ENCODE data around the gene PCDHGA4. TPM values are rescaled to one million over a fixed set of nuclear protein-coding genes. Genes with fewer than 3 reads are reported as not detected.

PCDHGA4 gene
- total and polyA plus RNA-seq, 2 of the 13 experiments (the other 11 are each of a cell fraction or from before 2014, with no cell fraction given) = 0.49 to 0.58 TPM

GRCh38 chr5:141403387-141403786 lies 48.6 kb downstream of the PCDHGA4 start (continued):
- no peak for TF ChIP-seq ZNF724P (CRISPR knock-in tag; IDR thresholded peaks at IDR 0.05; ENCODE audit: borderline replicate concordance)
- TF ChIP-seq ZFP90 (CRISPR knock-in tag; IDR thresholded peaks at IDR 0.05; ENCODE audit: borderline replicate concordance) = no peak

Other genes with a start within 250 kb of the PCDHGA4 start
Only the 30 nearest of the 36 such genes appear.
- 0.18 TPM in 1 of 2 replicates, not detected in the other for gene PCDHB9, start 167.9 kb upstream of the PCDHGA4 start, total RNA-seq (2016; rRNA removed; fragmentation: Illumina TruSeq; extraction: Trizol)
- gene PCDHB9, start 167.9 kb upstream of the PCDHGA4 start, polyA plus RNA-seq (2011; rRNA removed) = 0.17 and 0.33 TPM in 2 replicates
- not detected in 2 replicates for gene PCDHB10, start 162.7 kb upstream of the PCDHGA4 start, total RNA-seq (2016; rRNA removed; fragmentation: Illumina TruSeq; extraction: Trizol)
- gene PCDHB10, start 162.7 kb upstream of the PCDHGA4 start, polyA plus RNA-seq (2011; rRNA removed) = 0.05 and 0.09 TPM in 2 replicates
- 0.07 TPM in 1 of 2 replicates, not detected in the other for gene PCDHB11, start 155.4 kb upstream of the PCDHGA4 start, total RNA-seq (2016; rRNA removed; fragmentation: Illumina TruSeq; extraction: Trizol)
- gene PCDHB11, start 155.4 kb upstream of the PCDHGA4 start, polyA plus RNA-seq (2011; rRNA removed) = not detected in 2 replicates
- 0.04 TPM in 1 of 2 replicates, not detected in the other for gene PCDHB12, start 146.3 kb upstream of the PCDHGA4 start, total RNA-seq (2016; rRNA removed; fragmentation: Illumina TruSeq; extraction: Trizol)
- gene PCDHB12, start 146.3 kb upstream of the PCDHGA4 start, polyA plus RNA-seq (2011; rRNA removed) = 0.03 TPM in 2 replicates
- gene PCDHB13, start 141.1 kb upstream of the PCDHGA4 start, total RNA-seq (2016; rRNA removed; fragmentation: Illumina TruSeq; extraction: Trizol) = 0.52 and 0.80 TPM in 2 replicates
- gene PCDHB13, start 141.1 kb upstream of the PCDHGA4 start, polyA plus RNA-seq (2011; rRNA removed) = 0.57 and 0.63 TPM in 2 replicates
- gene PCDHB14, start 131.7 kb upstream of the PCDHGA4 start, total RNA-seq (2016; rRNA removed; fragmentation: Illumina TruSeq; extraction: Trizol) = 0.32 and 0.40 TPM in 2 replicates
- gene PCDHB14, start 131.7 kb upstream of the PCDHGA4 start, polyA plus RNA-seq (2011; rRNA removed) = 0.37 and 0.73 TPM in 2 replicates
- gene PCDHB15, start 109.6 kb upstream of the PCDHGA4 start, total RNA-seq (2016; rRNA removed; fragmentation: Illumina TruSeq; extraction: Trizol) = 0.22 and 0.27 TPM in 2 replicates
- gene PCDHB15, start 109.6 kb upstream of the PCDHGA4 start, polyA plus RNA-seq (2011; rRNA removed) = 0.26 and 0.48 TPM in 2 replicates
- 0.13 TPM in 1 of 2 replicates, not detected in the other for gene SLC25A2, start 51.0 kb upstream of the PCDHGA4 start, total RNA-seq (2016; rRNA removed; fragmentation: Illumina TruSeq; extraction: Trizol)
- not detected in 2 replicates for gene SLC25A2, start 51.0 kb upstream of the PCDHGA4 start, polyA plus RNA-seq (2011; rRNA removed)
- 61.5 and 96.6 TPM in 2 replicates for gene TAF7, start 34.2 kb upstream of the PCDHGA4 start, total RNA-seq (2016; rRNA removed; fragmentation: Illumina TruSeq; extraction: Trizol)
- 36.5 and 41.6 TPM in 2 replicates for gene TAF7, start 34.2 kb upstream of the PCDHGA4 start, polyA plus RNA-seq (2011; rRNA removed)
- 0.04 and 0.31 TPM in 2 replicates for gene PCDHGA1, start 24.5 kb upstream of the PCDHGA4 start, total RNA-seq (2016; rRNA removed; fragmentation: Illumina TruSeq; extraction: Trizol)
- gene PCDHGA1, start 24.5 kb upstream of the PCDHGA4 start, polyA plus RNA-seq (2011; rRNA removed) = 0.40 TPM in 2 replicates
- gene PCDHGA2, start 16.3 kb upstream of the PCDHGA4 start, total RNA-seq (2016; rRNA removed; fragmentation: Illumina TruSeq; extraction: Trizol) = 0.04 TPM in 1 of 2 replicates, not detected in the other
- 0.09 and 0.11 TPM in 2 replicates for gene PCDHGA2, start 16.3 kb upstream of the PCDHGA4 start, polyA plus RNA-seq (2011; rRNA removed)
- gene PCDHGA3, start 11.2 kb upstream of the PCDHGA4 start, total RNA-seq (2016; rRNA removed; fragmentation: Illumina TruSeq; extraction: Trizol) = not detected in 2 replicates
- 0.03 and 0.05 TPM in 2 replicates for gene PCDHGA3, start 11.2 kb upstream of the PCDHGA4 start, polyA plus RNA-seq (2011; rRNA removed)
- 0.95 and 2.6 TPM in 2 replicates for gene PCDHGB1, start 4.9 kb upstream of the PCDHGA4 start, total RNA-seq (2016; rRNA removed; fragmentation: Illumina TruSeq; extraction: Trizol)
- gene PCDHGB1, start 4.9 kb upstream of the PCDHGA4 start, polyA plus RNA-seq (2011; rRNA removed) = 0.95 and 1.0 TPM in 2 replicates
- 0.64 and 0.77 TPM in 2 replicates for gene PCDHGB2, start 5.0 kb downstream of the PCDHGA4 start, total RNA-seq (2016; rRNA removed; fragmentation: Illumina TruSeq; extraction: Trizol)
- gene PCDHGB2, start 5.0 kb downstream of the PCDHGA4 start, polyA plus RNA-seq (2011; rRNA removed) = 0.80 and 0.82 TPM in 2 replicates
- 0.11 and 0.27 TPM in 2 replicates for gene PCDHGA5, start 9.1 kb downstream of the PCDHGA4 start, total RNA-seq (2016; rRNA removed; fragmentation: Illumina TruSeq; extraction: Trizol)
- 0.32 and 0.40 TPM in 2 replicates for gene PCDHGA5, start 9.1 kb downstream of the PCDHGA4 start, polyA plus RNA-seq (2011; rRNA removed)
- 0.13 and 0.40 TPM in 2 replicates for gene PCDHGB3, start 15.2 kb downstream of the PCDHGA4 start, total RNA-seq (2016; rRNA removed; fragmentation: Illumina TruSeq; extraction: Trizol)
- gene PCDHGB3, start 15.2 kb downstream of the PCDHGA4 start, polyA plus RNA-seq (2011; rRNA removed) = 0.44 and 0.67 TPM in 2 replicates
- 0.13 and 0.33 TPM in 2 replicates for gene PCDHGA6, start 18.9 kb downstream of the PCDHGA4 start, total RNA-seq (2016; rRNA removed; fragmentation: Illumina TruSeq; extraction: Trizol)
- gene PCDHGA6, start 18.9 kb downstream of the PCDHGA4 start, polyA plus RNA-seq (2011; rRNA removed) = 0.51 and 0.54 TPM in 2 replicates
- 0.17 and 0.31 TPM in 2 replicates for gene PCDHGA7, start 27.7 kb downstream of the PCDHGA4 start, total RNA-seq (2016; rRNA removed; fragmentation: Illumina TruSeq; extraction: Trizol)
- 0.11 and 0.13 TPM in 2 replicates for gene PCDHGA7, start 27.7 kb downstream of the PCDHGA4 start, polyA plus RNA-seq (2011; rRNA removed)
- gene PCDHGB4, start 32.7 kb downstream of the PCDHGA4 start, total RNA-seq (2016; rRNA removed; fragmentation: Illumina TruSeq; extraction: Trizol) = 1.7 and 3.3 TPM in 2 replicates
- 1.7 and 2.1 TPM in 2 replicates for gene PCDHGB4, start 32.7 kb downstream of the PCDHGA4 start, polyA plus RNA-seq (2011; rRNA removed)
- gene PCDHGA8, start 37.6 kb downstream of the PCDHGA4 start, total RNA-seq (2016; rRNA removed; fragmentation: Illumina TruSeq; extraction: Trizol) = 0.08 and 0.29 TPM in 2 replicates
- 0.04 and 0.05 TPM in 2 replicates for gene PCDHGA8, start 37.6 kb downstream of the PCDHGA4 start, polyA plus RNA-seq (2011; rRNA removed)
- 0.44 TPM in 1 of 2 replicates, not detected in the other for gene PCDHGB5, start 42.9 kb downstream of the PCDHGA4 start, total RNA-seq (2016; rRNA removed; fragmentation: Illumina TruSeq; extraction: Trizol)
- 0.08 and 0.13 TPM in 2 replicates for gene PCDHGB5, start 42.9 kb downstream of the PCDHGA4 start, polyA plus RNA-seq (2011; rRNA removed)
- gene PCDHGA9, start 47.8 kb downstream of the PCDHGA4 start, total RNA-seq (2016; rRNA removed; fragmentation: Illumina TruSeq; extraction: Trizol) = 0.38 TPM in 1 of 2 replicates, not detected in the other
- gene PCDHGA9, start 47.8 kb downstream of the PCDHGA4 start, polyA plus RNA-seq (2011; rRNA removed) = 0.04 and 0.09 TPM in 2 replicates
- gene PCDHGB6, start 53.0 kb downstream of the PCDHGA4 start, total RNA-seq (2016; rRNA removed; fragmentation: Illumina TruSeq; extraction: Trizol) = 0.20 TPM in 1 of 2 replicates, not detected in the other
- 0.01 and 0.12 TPM in 2 replicates for gene PCDHGB6, start 53.0 kb downstream of the PCDHGA4 start, polyA plus RNA-seq (2011; rRNA removed)
- gene PCDHGA10, start 58.0 kb downstream of the PCDHGA4 start, total RNA-seq (2016; rRNA removed; fragmentation: Illumina TruSeq; extraction: Trizol) = 0.06 and 0.18 TPM in 2 replicates
- gene PCDHGA10, start 58.0 kb downstream of the PCDHGA4 start, polyA plus RNA-seq (2011; rRNA removed) = 0.04 TPM in 2 replicates
- 0.07 and 0.18 TPM in 2 replicates for gene PCDHGB7, start 62.7 kb downstream of the PCDHGA4 start, total RNA-seq (2016; rRNA removed; fragmentation: Illumina TruSeq; extraction: Trizol)
- 0.08 and 0.10 TPM in 2 replicates for gene PCDHGB7, start 62.7 kb downstream of the PCDHGA4 start, polyA plus RNA-seq (2011; rRNA removed)
- gene PCDHGA11, start 66.0 kb downstream of the PCDHGA4 start, total RNA-seq (2016; rRNA removed; fragmentation: Illumina TruSeq; extraction: Trizol) = 0.24 TPM in 1 of 2 replicates, not detected in the other
- 0.04 and 0.05 TPM in 2 replicates for gene PCDHGA11, start 66.0 kb downstream of the PCDHGA4 start, polyA plus RNA-seq (2011; rRNA removed)
- gene PCDHGA12, start 75.5 kb downstream of the PCDHGA4 start, total RNA-seq (2016; rRNA removed; fragmentation: Illumina TruSeq; extraction: Trizol) = 0.13 TPM in 1 of 2 replicates, not detected in the other
- gene PCDHGA12, start 75.5 kb downstream of the PCDHGA4 start, polyA plus RNA-seq (2011; rRNA removed) = 0.03 and 0.07 TPM in 2 replicates
- 0.20 and 0.21 TPM in 2 replicates for gene PCDHGC3, start 120.9 kb downstream of the PCDHGA4 start, total RNA-seq (2016; rRNA removed; fragmentation: Illumina TruSeq; extraction: Trizol)
- gene PCDHGC3, start 120.9 kb downstream of the PCDHGA4 start, polyA plus RNA-seq (2011; rRNA removed) = 0.20 and 0.30 TPM in 2 replicates
- gene PCDHGC4, start 130.0 kb downstream of the PCDHGA4 start, total RNA-seq (2016; rRNA removed; fragmentation: Illumina TruSeq; extraction: Trizol) = 0.07 TPM in 1 of 2 replicates, not detected in the other
- 0.10 TPM in 1 of 2 replicates, not detected in the other for gene PCDHGC4, start 130.0 kb downstream of the PCDHGA4 start, polyA plus RNA-seq (2011; rRNA removed)
- gene PCDHGC5, start 134.1 kb downstream of the PCDHGA4 start, total RNA-seq (2016; rRNA removed; fragmentation: Illumina TruSeq; extraction: Trizol) = not detected in 2 replicates
- gene PCDHGC5, start 134.1 kb downstream of the PCDHGA4 start, polyA plus RNA-seq (2011; rRNA removed) = 0.03 TPM in 1 of 2 replicates, not detected in the other

All from HepG2 (cell line).